Stimulated activated naive CD8-positive, alpha-beta T cell treated with anti-CD3 and anti-CD28 coated beads, Interleukin-15, amount 100 ng/mL, for 72 hours (primary cell): ENCODE measurements around the gene GNAS.
A peak's percentile ranks its signal among the peaks of the same experiment; 100 is the strongest.

Experiments
- ATAC-seq: fragments of 150-1000 bp; cut with Tn5 transposase; 2 replicates; pipeline ENCODE4 v1.10.0; 2021; ENCODE audit warnings: mild to moderate bottlenecking, moderate library complexity
- DNase-seq, 2 donors: peaks; one replicate each; pipeline ENCODE4 v3.0.0; 2021 to 2022
- H3K27ac Mint-ChIP-seq, 2 donors: one replicate each; pipeline ENCODE4 v1.8.0; 2022; ENCODE audit warnings: mild to moderate bottlenecking in 2 of 2, mixed read lengths in 2 of 2, moderate library complexity in 2 of 2
- H3K27me3 Mint-ChIP-seq: one replicate; pipeline ENCODE4 v1.8.0; 2022; ENCODE audit warnings: mixed read lengths
- H3K4me1 Mint-ChIP-seq: one replicate; pipeline ENCODE4 v1.8.0; 2022; ENCODE audit warnings: mild to moderate bottlenecking, mixed read lengths
- H3K4me3 Mint-ChIP-seq, 2 donors: one replicate each; pipeline ENCODE4 v1.8.0; 2022; ENCODE audit warnings: mild to moderate bottlenecking in 2 of 2, mixed read lengths in 2 of 2, moderate library complexity in 1 of 2
- H3K9me3 Mint-ChIP-seq, 2 donors: one replicate each; pipeline ENCODE4 v1.8.0; 2022; ENCODE audit warnings: mixed read lengths in 2 of 2

GNAS gene

DNA sequence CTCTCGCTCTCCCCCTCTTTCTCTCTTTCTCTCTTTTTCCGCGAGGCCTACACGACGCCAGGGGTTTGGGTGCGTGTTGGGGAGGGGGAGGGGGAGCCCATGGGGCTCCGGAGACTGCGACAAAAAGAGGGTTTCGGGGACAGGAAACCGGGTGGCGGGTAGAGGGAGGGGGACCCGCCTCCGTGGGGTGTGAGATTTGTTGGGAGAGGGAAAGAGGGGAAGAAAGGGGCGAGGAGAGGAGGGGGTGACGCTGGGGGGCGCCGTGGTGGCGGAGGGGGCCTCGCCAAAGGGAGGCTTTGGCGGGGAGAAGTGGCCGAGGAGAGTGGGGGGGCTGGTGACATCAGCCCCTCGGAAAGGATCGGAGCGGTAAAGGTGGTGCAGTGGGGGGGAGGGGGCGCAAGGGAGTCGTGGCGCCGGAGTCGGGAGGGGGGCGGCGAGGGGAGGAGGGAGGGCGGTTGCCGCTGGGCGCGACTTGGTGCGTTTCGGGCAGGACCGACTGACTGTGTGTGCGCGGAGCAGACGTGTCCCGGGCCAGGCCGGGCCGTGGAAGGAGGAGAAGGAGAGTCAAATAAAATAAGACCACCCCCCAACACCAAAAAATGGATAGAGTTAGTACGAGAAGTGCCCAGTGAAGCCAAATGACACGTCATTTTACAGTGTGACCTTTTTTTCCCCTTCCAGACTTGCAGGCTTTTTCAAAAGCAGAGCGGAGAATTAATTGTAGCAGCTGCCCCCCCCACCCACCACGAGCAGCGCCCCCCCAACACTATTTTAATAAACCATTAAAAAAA is 39.8 kb downstream of the GNAS start:
- Mint-ChIP-seq H3K4me1 (peaks cover 54% of the 10 kb centered on the region), H3K9me3 (no peaks in the 10 kb centered on the region)

DNA sequence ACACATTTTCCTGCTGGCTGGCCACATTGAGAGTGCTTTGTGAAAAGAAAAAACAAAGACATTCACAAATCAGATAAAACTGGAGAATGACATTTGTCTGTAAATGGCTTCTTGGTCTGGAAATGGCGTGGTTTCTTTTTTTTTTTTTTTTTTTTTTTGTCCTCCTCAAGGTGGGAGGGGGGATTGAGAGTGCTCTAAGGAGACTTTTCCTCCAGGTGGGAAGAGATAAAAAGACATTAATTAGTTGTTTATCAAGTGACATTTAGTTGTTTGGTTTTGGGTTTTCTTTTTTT is 40.4 kb downstream of the GNAS start:
- Mint-ChIP-seq H3K9me3 (no peaks in the 10 kb centered on the region), H3K4me3 (peak overlapping the region; percentile 97 to 99), H3K27ac (peak overlapping the region; percentile 97 to 99), H3K27me3 (no peaks in the 10 kb centered on the region), H3K4me1 (peaks cover 54% of the 10 kb centered on the region)
- no peak for ATAC-seq
- no peak for DNase-seq

More for the DNA sequence above, 39.8 kb downstream of the GNAS start:
- Mint-ChIP-seq H3K27ac (peak overlapping the region; percentile 97 to 99), H3K4me3 (peak overlapping the region; percentile 97 to 99), H3K27me3 (no peaks in the 10 kb centered on the region)
- peak; percentile 72 to 78 for DNase-seq
- peak; percentile 37 for ATAC-seq

DNA sequence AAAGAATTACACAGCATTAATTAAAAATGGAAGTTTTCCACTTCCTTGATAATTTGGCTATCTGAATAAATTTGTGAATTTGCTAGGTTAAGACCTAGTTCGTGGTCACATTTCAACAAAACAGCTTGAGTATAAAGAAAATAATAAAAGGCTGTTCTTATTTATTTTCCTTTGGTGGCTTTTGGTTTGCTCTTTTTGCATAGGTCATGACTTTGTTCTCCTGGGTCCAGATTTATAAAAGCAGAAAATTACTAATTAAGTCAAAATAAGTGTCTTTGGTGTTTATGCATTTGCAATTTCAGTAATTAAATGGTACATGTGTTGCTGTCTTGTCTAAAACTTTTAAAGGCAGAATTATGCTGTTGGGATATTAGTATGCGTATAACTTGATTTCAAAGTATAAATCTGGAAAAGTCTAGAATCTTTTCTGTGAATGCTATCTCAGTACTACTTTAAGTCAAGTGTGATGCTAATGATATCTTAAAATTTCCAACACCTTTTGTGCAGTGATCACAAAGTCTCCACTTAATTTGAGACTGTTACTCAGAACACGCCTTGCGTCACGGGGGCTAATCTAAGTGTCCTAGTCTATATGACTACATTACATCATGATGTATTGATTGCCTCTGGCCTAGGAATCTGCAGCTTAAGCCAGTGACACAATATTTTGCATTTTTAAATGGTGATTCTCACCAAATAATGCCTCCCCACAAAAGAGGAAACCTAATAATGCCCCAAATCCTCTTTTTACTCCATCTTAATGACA is 41.0 kb downstream of the GNAS start:
- Mint-ChIP-seq H3K9me3 (no peaks in the 10 kb centered on the region), H3K27ac (peak overlapping the region; percentile 93 to 94), H3K4me1 (peaks cover 60% of the 10 kb centered on the region), H3K27me3 (no peaks in the 10 kb centered on the region), H3K4me3 (peak overlapping the region; percentile 97 to 99)
- DNase-seq (peak in 1 of 2 donors; percentile 57), ATAC-seq (peak; percentile 26)

DNA sequence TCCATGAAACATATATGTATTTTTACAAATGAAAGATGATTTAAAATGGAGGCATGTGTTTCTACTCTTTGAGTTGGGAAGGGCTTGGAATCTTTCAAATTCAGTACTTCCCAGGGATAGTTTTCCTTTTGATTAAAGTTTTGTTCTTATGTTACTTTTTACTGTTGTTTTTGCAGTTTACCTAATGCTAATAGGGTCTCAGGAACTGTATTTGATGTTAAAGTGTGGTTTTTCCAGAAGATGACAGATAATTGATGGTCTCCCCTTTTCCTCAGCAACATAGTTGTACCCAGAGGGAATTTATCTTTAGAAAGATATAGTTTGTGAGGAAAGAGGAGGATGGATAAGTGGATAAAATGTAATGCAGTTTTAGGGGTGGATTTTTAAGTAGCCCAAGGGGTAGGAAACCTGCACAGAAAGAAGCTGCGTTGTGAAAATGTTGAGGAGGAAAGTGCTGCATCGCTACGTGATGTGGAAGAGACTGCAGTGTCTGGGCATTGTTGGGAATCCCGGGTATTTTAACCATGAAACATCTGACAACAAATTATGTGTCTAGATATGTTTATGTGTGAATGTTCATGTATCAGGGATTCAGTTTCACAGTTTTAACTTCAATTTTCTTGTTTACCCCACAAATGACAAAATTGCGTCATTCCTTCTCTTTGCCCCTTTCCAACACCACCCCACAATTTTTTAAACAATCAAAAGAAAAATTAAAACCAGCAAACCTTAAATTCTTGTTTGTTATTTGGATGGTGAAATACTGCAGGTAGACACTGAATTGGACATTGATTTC is 42.3 kb downstream of the GNAS start:
- no peaks in the 10 kb centered on the region for H3K9me3 Mint-ChIP-seq
- H3K4me1 Mint-ChIP-seq, result peaks cover 72% of the 10 kb centered on the region
- peak overlapping the region; percentile 97 to 99 for H3K4me3 Mint-ChIP-seq
- no peaks in the 10 kb centered on the region for H3K27me3 Mint-ChIP-seq
- DNase-seq (no peak), ATAC-seq (no peak)
- peak overlapping the region; percentile 69 to 92 for H3K27ac Mint-ChIP-seq

DNA sequence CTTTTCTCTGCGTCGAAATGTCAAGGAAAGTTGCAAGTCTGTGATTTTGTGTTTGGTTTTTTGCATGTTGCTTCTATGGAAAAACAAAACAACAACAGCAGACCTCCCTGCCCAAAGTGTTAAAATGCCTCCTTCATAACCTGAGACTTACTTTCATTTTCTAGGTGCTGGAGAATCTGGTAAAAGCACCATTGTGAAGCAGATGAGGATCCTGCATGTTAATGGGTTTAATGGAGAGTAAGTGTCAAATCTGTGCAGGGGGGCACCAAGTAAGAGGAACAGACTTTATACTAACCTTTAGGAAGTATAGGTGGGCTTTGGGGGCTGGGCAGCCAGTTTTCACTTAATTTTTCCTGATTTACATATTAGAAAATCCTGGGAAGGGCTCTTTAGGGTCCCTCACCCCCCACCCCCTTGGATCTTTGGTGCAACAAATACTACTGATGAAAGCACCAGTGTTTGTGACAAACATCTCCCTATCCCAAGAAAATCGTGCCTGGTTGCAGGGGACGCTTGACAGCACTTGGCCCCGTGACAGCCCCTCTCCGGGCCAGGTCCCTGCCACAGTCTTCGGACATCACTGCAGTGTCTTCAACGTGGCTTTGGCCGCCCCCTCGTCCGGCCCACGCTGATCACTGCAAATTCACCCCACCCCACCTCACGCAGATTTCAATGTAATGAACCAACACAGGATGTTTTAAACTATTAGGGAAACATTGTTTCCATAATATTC is 43.1 kb downstream of the GNAS start:
- DNase-seq (no peak), ATAC-seq (no peak)
- Mint-ChIP-seq H3K27me3 (no peaks in the 10 kb centered on the region), H3K27ac (peak overlapping the region; percentile 92 to 95), H3K9me3 (no peaks in the 10 kb centered on the region), H3K4me3 (peak overlapping the region; percentile 97 to 99), H3K4me1 (peaks cover 79% of the 10 kb centered on the region)

DNA sequence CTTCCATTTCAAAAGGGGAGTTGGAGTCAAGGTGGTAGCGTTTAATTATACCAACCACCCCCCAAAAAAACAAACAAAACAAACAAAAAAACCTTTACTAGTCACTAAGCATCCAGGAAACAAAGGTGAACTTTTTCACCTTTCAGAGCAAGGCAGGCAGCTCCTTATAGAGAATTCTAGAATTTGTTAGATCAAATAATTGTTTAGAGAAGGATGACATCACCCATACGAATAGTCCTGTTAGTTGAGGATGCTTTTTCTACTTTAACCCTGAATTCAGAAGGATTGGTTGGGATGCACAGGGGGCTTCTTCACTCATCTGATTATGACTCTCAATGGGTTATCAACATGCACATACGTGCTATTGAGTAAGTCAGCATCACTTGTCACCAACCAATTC is 44.3 kb downstream of the GNAS start:
- DNase-seq (no peak), ATAC-seq (no peak)
- H3K27ac Mint-ChIP-seq, result no peak overlapping the region
- no peaks in the 10 kb centered on the region for H3K9me3 Mint-ChIP-seq
- H3K4me3 Mint-ChIP-seq, result peak overlapping the region in 1 of 2 donors; percentile 16
- no peaks in the 10 kb centered on the region for H3K27me3 Mint-ChIP-seq
- H3K4me1 Mint-ChIP-seq, result peaks cover 80% of the 10 kb centered on the region

DNA sequence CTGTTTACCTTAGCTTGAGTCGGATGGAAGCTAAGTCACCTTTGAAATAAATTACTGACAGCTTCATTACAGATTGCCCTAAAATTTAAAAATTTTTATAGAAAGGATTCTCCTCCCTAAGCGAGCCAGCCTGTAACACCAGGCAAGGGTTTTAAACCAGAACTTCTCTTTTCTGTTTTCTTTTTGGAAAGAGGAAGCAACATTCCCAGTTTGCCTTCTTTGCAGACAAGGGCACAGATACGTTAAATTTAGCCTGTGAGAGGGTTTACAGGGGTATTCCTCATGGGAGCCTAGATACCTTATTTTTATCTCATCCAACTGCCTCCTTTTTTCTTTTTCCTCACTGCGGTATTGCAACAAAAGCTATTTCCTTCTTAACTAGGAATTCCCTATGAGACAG is 45.0 kb downstream of the GNAS start:
- ATAC-seq (no peak), DNase-seq (no peak)
- H3K4me1 Mint-ChIP-seq, result peaks cover 83% of the 10 kb centered on the region
- H3K27me3 Mint-ChIP-seq, result no peaks in the 10 kb centered on the region
- peak overlapping the region; percentile 4 to 7 for H3K4me3 Mint-ChIP-seq
- no peaks in the 10 kb centered on the region for H3K9me3 Mint-ChIP-seq
- peak overlapping the region in 1 of 2 donors; percentile 52 for H3K27ac Mint-ChIP-seq

DNA sequence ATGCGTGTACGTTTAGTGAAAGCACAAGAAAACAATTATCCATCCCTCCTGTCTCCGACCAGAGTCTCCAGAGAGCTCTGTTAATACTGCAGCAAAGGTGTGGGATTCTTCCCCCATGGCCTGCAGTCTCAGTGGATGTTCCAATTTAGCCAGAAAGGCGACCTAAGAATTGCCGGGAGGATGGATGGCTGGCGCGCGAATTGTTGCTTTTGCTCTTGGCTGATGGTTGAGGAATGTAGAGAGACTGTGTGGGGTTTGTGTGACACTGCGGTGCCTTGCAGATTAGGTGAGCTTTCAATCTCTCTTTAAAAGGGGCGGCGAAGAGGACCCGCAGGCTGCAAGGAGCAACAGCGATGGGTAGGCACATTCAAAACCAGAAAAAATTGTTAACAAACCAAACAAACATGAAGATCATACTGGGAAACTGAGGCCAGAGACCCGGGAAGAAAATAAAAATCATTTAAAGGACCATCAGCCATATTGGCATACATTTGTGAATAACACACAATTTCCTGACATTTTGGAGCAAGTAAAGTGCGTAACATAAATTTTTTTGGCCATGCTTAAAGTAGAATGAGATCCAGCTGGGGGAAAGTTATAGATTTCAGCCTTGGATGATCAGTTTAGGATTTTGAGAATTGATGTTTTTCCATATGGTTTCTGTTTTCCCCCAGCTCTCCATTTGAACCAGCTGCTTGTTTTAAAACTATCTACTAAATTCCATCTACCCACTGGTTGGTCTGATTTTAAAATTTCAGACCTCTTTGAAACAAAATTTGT is 46.3 kb downstream of the GNAS start:
- ATAC-seq (no peak), DNase-seq (no peak)
- no peaks in the 10 kb centered on the region for H3K27me3 Mint-ChIP-seq
- no peaks in the 10 kb centered on the region for H3K9me3 Mint-ChIP-seq
- H3K27ac Mint-ChIP-seq, result peak overlapping the region in 1 of 2 donors; percentile 15
- peaks cover 82% of the 10 kb centered on the region for H3K4me1 Mint-ChIP-seq
- H3K4me3 Mint-ChIP-seq, result no peak overlapping the region

DNA sequence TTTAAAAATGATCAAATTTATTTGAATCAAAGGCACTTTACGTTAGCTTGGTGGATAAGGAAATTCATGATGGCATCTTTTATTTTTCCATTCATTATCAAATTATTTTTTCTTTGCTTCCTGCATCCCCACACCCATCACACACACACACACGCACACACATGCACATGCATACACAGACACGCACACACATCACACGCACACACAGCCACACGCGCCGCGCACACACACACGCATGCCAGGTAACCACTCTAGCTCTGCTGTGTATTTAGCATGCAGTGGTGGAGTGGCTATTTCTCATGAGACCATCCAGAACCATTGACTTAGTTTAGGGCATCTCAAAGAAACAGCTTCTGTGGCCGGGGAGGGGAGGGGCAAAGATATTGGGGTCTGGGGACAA is 47.0 kb downstream of the GNAS start:
- Mint-ChIP-seq H3K27ac (peak overlapping the region in 1 of 2 donors; percentile 15), H3K4me3 (no peak overlapping the region)

DNA sequence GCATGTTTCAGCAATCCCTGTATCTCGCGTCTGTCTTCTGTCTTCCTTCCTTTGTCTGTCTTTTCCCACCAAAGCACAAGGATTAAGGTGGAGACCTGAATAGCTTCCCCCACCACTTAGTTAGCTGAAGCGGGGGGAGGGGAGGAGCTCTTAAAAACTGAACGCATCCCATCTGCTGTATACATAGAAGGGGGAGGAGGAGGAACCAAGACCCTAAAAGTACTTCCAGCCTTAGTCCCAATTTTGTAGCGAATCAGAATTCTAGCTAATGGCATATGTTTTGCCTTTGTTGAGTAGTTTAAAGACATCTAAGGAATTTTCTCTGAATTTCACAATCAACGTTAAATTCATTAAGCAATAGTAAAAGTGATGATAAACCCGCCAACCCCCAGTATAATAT is 47.9 kb downstream of the GNAS start:
- Mint-ChIP-seq H3K9me3 (no peaks in the 10 kb centered on the region), H3K27me3 (no peaks in the 10 kb centered on the region), H3K27ac (no peak overlapping the region), H3K4me3 (no peak overlapping the region), H3K4me1 (peaks cover 82% of the 10 kb centered on the region)
- DNase-seq (no peak), ATAC-seq (no peak)

More for the DNA sequence above, 47.0 kb downstream of the GNAS start:
- no peak for DNase-seq
- H3K27me3 Mint-ChIP-seq, result no peaks in the 10 kb centered on the region
- peaks cover 82% of the 10 kb centered on the region for H3K4me1 Mint-ChIP-seq
- H3K9me3 Mint-ChIP-seq, result no peaks in the 10 kb centered on the region
- no peak for ATAC-seq

DNA sequence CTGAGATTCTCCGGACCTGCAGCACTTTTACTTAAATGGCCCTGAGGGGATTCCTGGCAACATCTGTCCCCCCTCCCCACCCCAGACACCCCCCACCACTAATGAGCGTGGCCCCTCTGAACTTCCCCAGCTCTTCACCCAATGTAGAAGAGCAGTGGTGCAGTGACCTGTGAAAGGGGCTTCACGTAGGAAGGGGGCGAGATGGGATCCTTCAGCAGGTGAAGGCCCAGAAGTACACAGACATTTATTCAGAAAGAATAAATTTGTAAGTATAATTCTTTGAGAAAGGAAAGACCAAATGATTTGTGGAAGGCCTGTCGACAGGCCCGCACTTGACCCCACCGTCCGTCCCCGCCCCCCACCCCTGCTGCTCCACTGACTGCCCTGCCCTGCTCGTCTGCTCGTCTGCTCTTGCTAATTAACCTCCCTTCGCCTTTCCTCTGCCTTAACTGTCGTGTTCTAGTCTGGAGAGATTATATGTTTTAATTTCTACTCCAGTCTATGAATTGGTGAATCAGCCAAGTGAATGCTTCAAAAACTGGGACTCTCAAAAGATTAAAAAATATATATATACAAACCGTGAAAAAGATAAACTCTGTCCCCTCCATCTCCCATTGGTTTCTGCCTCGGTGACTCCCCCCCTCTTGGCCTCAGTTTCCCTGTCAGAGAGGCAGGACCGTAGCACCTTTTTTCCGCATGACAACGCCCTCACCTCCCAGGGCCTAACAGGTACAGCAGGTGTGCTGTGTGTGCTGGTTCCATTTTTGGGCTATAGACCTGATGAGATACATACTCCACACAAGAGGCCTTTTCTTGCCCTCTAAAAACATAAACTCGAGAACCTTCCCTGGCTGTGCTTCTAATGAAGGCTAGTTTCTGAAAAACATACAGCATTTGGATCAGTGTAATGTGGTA is 49.2 kb downstream of the GNAS start:
- Mint-ChIP-seq H3K27me3 (no peaks in the 10 kb centered on the region), H3K9me3 (no peaks in the 10 kb centered on the region), H3K27ac (peak overlapping the region in 1 of 2 donors; percentile 79), H3K4me1 (peaks cover 82% of the 10 kb centered on the region), H3K4me3 (no peak overlapping the region)
- no peak for DNase-seq
- no peak for ATAC-seq

DNA sequence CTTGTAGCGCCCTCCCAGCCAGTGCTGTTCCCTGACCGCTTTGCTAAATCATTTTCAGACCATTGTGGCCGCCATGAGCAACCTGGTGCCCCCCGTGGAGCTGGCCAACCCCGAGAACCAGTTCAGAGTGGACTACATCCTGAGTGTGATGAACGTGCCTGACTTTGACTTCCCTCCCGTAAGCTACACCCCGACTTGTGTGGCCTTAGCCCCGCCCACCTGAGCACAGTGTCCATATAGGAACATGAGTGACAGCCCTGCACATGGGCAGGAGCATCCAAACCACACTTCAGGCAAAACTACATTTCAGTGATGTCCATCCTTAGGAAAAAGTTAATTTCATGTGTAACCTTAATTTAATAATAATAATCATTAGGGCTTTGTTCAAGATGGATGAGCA is 51.1 kb downstream of the GNAS start:
- Mint-ChIP-seq H3K4me1 (peaks cover 82% of the 10 kb centered on the region), H3K4me3 (no peak overlapping the region), H3K27me3 (no peaks in the 10 kb centered on the region), H3K9me3 (no peaks in the 10 kb centered on the region), H3K27ac (peak overlapping the region in 1 of 2 donors; percentile 72)
- no peak for DNase-seq
- no peak for ATAC-seq

DNA sequence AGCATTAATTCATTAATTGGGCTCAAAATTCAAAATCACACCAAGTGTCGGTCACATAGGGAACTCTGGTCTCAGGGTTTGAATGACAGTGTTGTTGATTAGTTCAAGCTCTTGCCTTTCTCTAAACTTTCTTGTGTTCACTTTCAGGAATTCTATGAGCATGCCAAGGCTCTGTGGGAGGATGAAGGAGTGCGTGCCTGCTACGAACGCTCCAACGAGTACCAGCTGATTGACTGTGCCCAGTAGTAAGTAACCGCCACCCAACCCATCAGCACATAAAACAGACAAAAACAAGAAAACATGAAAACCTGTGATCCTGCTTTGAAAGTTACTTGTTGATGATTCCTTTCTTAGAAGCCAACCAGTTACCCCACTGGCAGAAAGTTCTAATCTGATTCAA is 52.7 kb downstream of the GNAS start:
- no peak overlapping the region for H3K27ac Mint-ChIP-seq

DNA sequence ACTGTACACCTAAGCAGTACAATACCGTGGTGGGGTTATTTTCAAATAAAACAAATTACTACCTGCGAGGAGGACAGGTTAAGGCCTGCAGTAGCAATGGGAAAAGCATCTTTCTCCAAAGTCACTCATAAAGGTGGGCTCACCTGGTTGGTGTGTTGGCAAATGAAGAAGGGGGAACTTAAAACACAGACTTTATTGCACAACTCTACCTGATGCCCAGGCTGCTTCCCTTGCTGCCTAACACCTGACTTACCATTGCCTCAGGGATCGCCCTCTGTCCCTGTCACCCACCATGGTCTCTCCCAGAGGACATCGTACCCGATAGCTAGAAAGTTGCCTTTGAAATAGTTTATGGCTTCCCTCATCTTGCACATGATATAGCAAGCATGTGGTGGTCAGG is 53.6 kb downstream of the GNAS start:
- H3K4me1 Mint-ChIP-seq, result peaks cover 88% of the 10 kb centered on the region
- no peak overlapping the region for H3K27ac Mint-ChIP-seq
- ATAC-seq (no peak), DNase-seq (no peak)
- no peaks in the 10 kb centered on the region for H3K27me3 Mint-ChIP-seq
- H3K4me3 Mint-ChIP-seq, result no peak overlapping the region
- H3K9me3 Mint-ChIP-seq, result no peaks in the 10 kb centered on the region

More for the DNA sequence above, 52.7 kb downstream of the GNAS start:
- no peak overlapping the region for H3K4me3 Mint-ChIP-seq
- H3K27me3 Mint-ChIP-seq, result no peaks in the 10 kb centered on the region
- ATAC-seq, result no peak
- H3K9me3 Mint-ChIP-seq, result no peaks in the 10 kb centered on the region
- no peak for DNase-seq
- H3K4me1 Mint-ChIP-seq, result peaks cover 83% of the 10 kb centered on the region
